ENCODE results near the gene MAJIN.

DNA sequence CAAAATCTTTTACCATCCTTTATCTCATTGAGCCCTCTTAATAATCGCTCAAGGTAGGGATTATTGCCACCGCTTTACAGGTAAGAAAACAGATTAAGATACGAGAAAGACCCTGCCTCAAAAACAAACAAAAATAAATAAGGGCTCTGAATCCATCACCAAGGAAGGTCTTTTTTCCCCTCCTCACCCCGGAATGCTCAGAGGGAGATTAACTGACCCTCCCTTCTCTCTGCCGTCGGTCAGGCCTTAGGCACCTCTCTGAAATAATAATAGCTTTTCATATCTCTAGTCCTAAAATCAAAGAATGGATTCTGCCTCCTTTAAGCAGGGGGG is 54.3 kb downstream of the MAJIN start:
- TF ChIP-seq EP300 (IDR thresholded peaks at IDR 0.05), result no peak
- TF ChIP-seq POLR2AphosphoS5 (IDR thresholded peaks at IDR 0.05), result no peak

Data from esophagus muscularis mucosa (tissue), 3 donors.